ENCODE measurements around the gene RPL14.

GRCh38 chr3:40468018-40468417 is 10.9 kb downstream of the RPL14 start:
- TF ChIP-seq GABPA (IDR thresholded peaks at IDR 0.05; ENCODE audit: low read depth): no peak
- TF ChIP-seq EP300 (IDR thresholded peaks at IDR 0.05; ENCODE audit: borderline replicate concordance in 1 of 2, control insufficient read depth in 1 of 2, low read depth in 2 of 2, low read length in 2 of 2): no peak
- TF ChIP-seq ZBTB33 (IDR thresholded peaks at IDR 0.05): no peak
- no peak for TF ChIP-seq POLR2A (IDR thresholded peaks at IDR 0.05; ENCODE audit: low read depth, low read length)
- no peak for TF ChIP-seq HDGF (IDR thresholded peaks at IDR 0.05)
- TF ChIP-seq MAX (IDR thresholded peaks at IDR 0.05; ENCODE audit: low read depth, low read length): no peak
- no peak for TF ChIP-seq HDAC2 (IDR thresholded peaks at IDR 0.05)
- no peak for TF ChIP-seq SIN3A (IDR thresholded peaks at IDR 0.05; ENCODE audit: low read depth, low read length)
- no peak for TF ChIP-seq STAT3 (IDR thresholded peaks at IDR 0.05; ENCODE audit: low read depth, low read length)
- no peak for TF ChIP-seq CTCF (IDR thresholded peaks at IDR 0.05 in 2 of 3, conservative IDR thresholded peaks at IDR 0.05 in 1 of 3; ENCODE audit: control insufficient read depth in 2 of 3, extremely low read depth in 1 of 3, insufficient read depth in 1 of 3, low read depth in 3 of 3, low read length in 3 of 3)
- TF ChIP-seq RBBP5 (conservative IDR thresholded peaks at IDR 0.05): no peak
- TF ChIP-seq ZZZ3 (IDR thresholded peaks at IDR 0.05; ENCODE audit: control insufficient read depth, insufficient read length, low read depth): no peak
- no peak for TF ChIP-seq BCL3 (IDR thresholded peaks at IDR 0.05; ENCODE audit: borderline replicate concordance, insufficient read depth, low read depth, low read length, poor library complexity, severe bottlenecking)
- no peak for TF ChIP-seq E2F8 (IDR thresholded peaks at IDR 0.05; ENCODE audit: low read depth, partially characterized antibody)

All from GM12878 (cell line).